Hepatocyte (in vitro differentiated cells): ENCODE measurements around the gene ATXN10. TPM values are rescaled to one million over a fixed set of nuclear protein-coding genes. Genes with fewer than 3 reads are reported as not detected.

ENCODE experiments used
- DNase-seq: peaks from one replicate; pipeline ENCODE4 v3.0.0-alpha.2; 2016; ENCODE audit warnings: low spot score
- H2AFZ ChIP-seq: fragments of 200-600 bp; sonication (generic); 2 replicates; pipeline ENCODE4 v1.6.0; 2016; ENCODE audit warnings: antibody characterized with exemption, mild to moderate bottlenecking
- H3K27ac ChIP-seq: fragments of 200-600 bp; sonication (generic); 2 replicates; pipeline ENCODE4 v1.5.1; 2016; ENCODE audit warnings: mild to moderate bottlenecking
- H3K27me3 ChIP-seq: fragments of 200-600 bp; sonication (generic); 2 replicates; pipeline ENCODE4 v1.6.1; 2016
- H3K36me3 ChIP-seq: fragments of 200-600 bp; sonication (generic); replicated peaks from 2 replicates; pipeline ENCODE4 v1.5.1; 2016; ENCODE audit warnings: low read depth; ENCODE audit not compliant: insufficient read depth
- H3K4me1 ChIP-seq: fragments of 200-600 bp; sonication (generic); 2 replicates; pipeline ENCODE4 v1.5.1; 2016; ENCODE audit warnings: mild to moderate bottlenecking, moderate library complexity; ENCODE audit not compliant: insufficient read depth
- H3K4me2 ChIP-seq: fragments of 200-600 bp; sonication (generic); 2 replicates; pipeline ENCODE4 v1.6.0; 2016
- H3K4me3 ChIP-seq: fragments of 200-600 bp; sonication (generic); 2 replicates; pipeline ENCODE4 v1.5.1; 2016; ENCODE audit warnings: mild to moderate bottlenecking
- H3K79me2 ChIP-seq: fragments of 200-600 bp; sonication (generic); 2 replicates; pipeline ENCODE4 v1.6.0; 2017; ENCODE audit warnings: mild to moderate bottlenecking
- H3K9me2 ChIP-seq: fragments of 200-600 bp; sonication (generic); replicated peaks from 2 replicates; pipeline ENCODE4 v1.6.0; 2017; ENCODE audit warnings: mild to moderate bottlenecking; ENCODE audit not compliant: insufficient read depth
- H3K9me3 ChIP-seq: fragments of 200-600 bp; sonication (generic); 2 replicates; pipeline ENCODE4 v1.5.1; 2016; ENCODE audit warnings: low read depth, mild to moderate bottlenecking
- H4K20me1 ChIP-seq: fragments of 200-600 bp; sonication (generic); 2 replicates; pipeline ENCODE4 v1.6.0; 2016; ENCODE audit warnings: mild to moderate bottlenecking; ENCODE audit not compliant: insufficient read depth, poor library complexity, severe bottlenecking
- EZH2 ChIP-seq: fragments of 200-600 bp; sonication (generic); IDR thresholded peaks from 2 replicates; pipeline ENCODE4 v1.6.1; 2016; ENCODE audit warnings: antibody characterized with exemption, mild to moderate bottlenecking, borderline replicate concordance
- EZH2phosphoT487 ChIP-seq: fragments of 200-600 bp; sonication (generic); IDR thresholded peaks from one replicate; pipeline ENCODE4 v1.6.1; 2018; ENCODE audit warnings: antibody characterized with exemption, mild to moderate bottlenecking, low read depth, moderate library complexity; ENCODE audit not compliant: unreplicated experiment, severe bottlenecking
- WGBS: methylation state at CpG from one replicate; pipeline ENCODE4 v1.1.6; 2016; ENCODE audit warnings: low lambda C conversion rate; ENCODE audit errors: missing lambda C conversion rate; 5-methylcytosine and 5-hydroxymethylcytosine counted together
- polyA plus RNA-seq: library from polyadenylated mRNA; unstranded; fragments of >200 nt; fragmentation: Nextera tagmentation; extraction: Ambion mirVana; gene quantifications from 2 replicates; pipeline ENCODE4 v1.2.1, GENCODE V29; 2016
- total RNA-seq: library from RNA; depleted of rRNA; stranded (reverse); fragments of >200 nt; gene quantifications from 2 replicates; pipeline ENCODE4 v1.2.3, GENCODE V29; 2014
- TF ChIP-seq, protein P1 (sequence below): fragments of 200-600 bp; sonication (generic); IDR thresholded peaks from 2 replicates; pipeline ENCODE4 v1.5.1; 2016; ENCODE audit warnings: antibody characterized with exemption, mild to moderate bottlenecking; ENCODE audit not compliant: poor library complexity

ATXN10 gene
- total and polyA plus RNA-seq, 2 experiments from 2014 or later, result 141 to 186 TPM

DNA sequence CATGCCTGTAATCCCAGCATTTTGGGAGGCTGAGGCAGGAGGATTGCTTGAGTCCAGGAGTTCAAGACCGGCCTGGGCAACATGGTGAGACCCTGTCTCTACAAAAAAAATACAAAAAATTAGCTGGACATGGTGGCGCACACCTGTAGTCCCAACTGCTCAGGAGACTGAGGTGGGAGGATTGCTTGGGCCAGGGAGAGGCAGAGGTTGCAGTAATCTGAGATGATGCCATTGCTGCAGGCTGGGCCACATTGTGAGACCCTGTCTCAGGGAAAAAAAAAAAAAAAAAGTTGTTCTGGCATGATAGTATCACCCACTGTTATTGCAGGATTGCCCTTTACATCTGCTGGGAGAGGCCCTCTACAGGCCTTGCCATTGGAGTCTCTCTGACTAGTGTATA is 18.4 kb downstream of the ATXN10 start:
- Histone ChIP-seq H2AFZ (no peak overlapping the region), H3K36me3 (no peaks in the 10 kb centered on the region), H3K4me2 (no peak overlapping the region), H3K79me2 (peaks cover 84% of the 10 kb centered on the region), H3K4me1 (peaks cover 30% of the 10 kb centered on the region), H3K4me3 (no peak overlapping the region), H3K9me2 (no peaks in the 10 kb centered on the region), H3K27me3 (no peaks in the 10 kb centered on the region), H3K27ac (no peak overlapping the region), H3K9me3 (no peaks in the 10 kb centered on the region), H4K20me1 (peaks cover 44% of the 10 kb centered on the region)
- WGBS, result 97% methylated on average over 2 of the region's 2 CpGs
- DNase-seq, result no peak
- no peak for TF ChIP-seq EZH2
- no peak for TF ChIP-seq EZH2phosphoT487
- TF ChIP-seq, protein P1, sequence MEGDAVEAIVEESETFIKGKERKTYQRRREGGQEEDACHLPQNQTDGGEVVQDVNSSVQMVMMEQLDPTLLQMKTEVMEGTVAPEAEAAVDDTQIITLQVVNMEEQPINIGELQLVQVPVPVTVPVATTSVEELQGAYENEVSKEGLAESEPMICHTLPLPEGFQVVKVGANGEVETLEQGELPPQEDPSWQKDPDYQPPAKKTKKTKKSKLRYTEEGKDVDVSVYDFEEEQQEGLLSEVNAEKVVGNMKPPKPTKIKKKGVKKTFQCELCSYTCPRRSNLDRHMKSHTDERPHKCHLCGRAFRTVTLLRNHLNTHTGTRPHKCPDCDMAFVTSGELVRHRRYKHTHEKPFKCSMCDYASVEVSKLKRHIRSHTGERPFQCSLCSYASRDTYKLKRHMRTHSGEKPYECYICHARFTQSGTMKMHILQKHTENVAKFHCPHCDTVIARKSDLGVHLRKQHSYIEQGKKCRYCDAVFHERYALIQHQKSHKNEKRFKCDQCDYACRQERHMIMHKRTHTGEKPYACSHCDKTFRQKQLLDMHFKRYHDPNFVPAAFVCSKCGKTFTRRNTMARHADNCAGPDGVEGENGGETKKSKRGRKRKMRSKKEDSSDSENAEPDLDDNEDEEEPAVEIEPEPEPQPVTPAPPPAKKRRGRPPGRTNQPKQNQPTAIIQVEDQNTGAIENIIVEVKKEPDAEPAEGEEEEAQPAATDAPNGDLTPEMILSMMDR, result no peak

DNA sequence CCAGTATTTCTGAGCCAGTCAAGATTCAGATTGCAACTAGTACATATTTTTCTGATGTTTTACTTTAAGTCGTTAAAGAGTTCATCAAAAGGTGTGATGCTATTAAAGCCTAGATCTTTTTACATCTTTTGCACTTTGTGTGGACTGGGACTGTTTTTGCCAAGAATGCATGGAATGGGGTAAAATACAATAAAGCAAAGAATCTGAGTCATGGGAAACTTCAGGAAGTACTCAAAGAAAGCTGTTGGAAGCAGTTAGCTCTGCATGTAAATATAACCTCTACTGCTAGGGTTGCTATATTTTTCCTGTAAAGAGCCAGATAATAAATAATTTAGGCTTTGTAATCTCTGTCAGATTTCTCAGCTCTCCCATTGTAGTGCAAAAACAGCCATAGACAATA is 20.9 kb downstream of the ATXN10 start:
- Histone ChIP-seq H3K4me2 (no peak overlapping the region), H3K4me1 (peaks cover 19% of the 10 kb centered on the region), H3K9me2 (no peaks in the 10 kb centered on the region), H2AFZ (no peak overlapping the region), H3K27me3 (no peaks in the 10 kb centered on the region), H3K27ac (no peak overlapping the region), H3K4me3 (no peak overlapping the region), H3K36me3 (no peaks in the 10 kb centered on the region), H3K9me3 (no peaks in the 10 kb centered on the region), H3K79me2 (peaks cover 70% of the 10 kb centered on the region), H4K20me1 (peaks cover 21% of the 10 kb centered on the region)
- TF ChIP-seq EZH2 (no peak), EZH2phosphoT487 (no peak)
- TF ChIP-seq, protein P1, result no peak
- WGBS, result 53% methylated on average over 1 of the region's 1 CpG
- DNase-seq, result no peak

DNA sequence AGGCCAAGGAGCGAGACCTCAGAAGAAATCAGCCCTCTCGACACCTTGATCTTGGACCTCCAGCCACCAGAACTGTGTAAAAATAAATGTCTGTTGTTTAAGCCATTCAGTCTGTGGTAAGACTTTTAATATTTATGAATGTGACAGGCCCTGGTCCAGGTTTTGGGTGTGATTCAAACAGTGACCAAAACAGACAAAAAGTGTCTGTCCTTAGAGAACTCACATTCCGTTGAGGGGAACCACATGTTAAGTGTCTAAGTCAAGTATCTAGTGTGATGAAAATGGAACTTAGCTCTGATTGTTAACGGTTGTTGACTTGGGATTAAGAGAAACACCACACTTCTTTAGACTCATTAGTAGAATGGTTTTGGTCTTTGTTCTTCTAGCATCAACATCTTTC is 22.2 kb downstream of the ATXN10 start:
- TF ChIP-seq EZH2phosphoT487, result no peak
- 89% methylated on average over 4 of the region's 4 CpGs for WGBS
- H3K4me3 ChIP-seq, result no peak overlapping the region
- H3K27ac ChIP-seq, result no peak overlapping the region
- no peaks in the 10 kb centered on the region for H3K36me3 ChIP-seq
- H3K4me1 ChIP-seq, result peaks cover 9% of the 10 kb centered on the region
- no peaks in the 10 kb centered on the region for H3K9me3 ChIP-seq
- H3K9me2 ChIP-seq, result no peaks in the 10 kb centered on the region
- H2AFZ ChIP-seq, result no peak overlapping the region
- no peak for DNase-seq
- no peaks in the 10 kb centered on the region for H3K27me3 ChIP-seq
- peaks cover 74% of the 10 kb centered on the region for H3K79me2 ChIP-seq
- no peak overlapping the region for H3K4me2 ChIP-seq
- peaks cover 21% of the 10 kb centered on the region for H4K20me1 ChIP-seq

DNA sequence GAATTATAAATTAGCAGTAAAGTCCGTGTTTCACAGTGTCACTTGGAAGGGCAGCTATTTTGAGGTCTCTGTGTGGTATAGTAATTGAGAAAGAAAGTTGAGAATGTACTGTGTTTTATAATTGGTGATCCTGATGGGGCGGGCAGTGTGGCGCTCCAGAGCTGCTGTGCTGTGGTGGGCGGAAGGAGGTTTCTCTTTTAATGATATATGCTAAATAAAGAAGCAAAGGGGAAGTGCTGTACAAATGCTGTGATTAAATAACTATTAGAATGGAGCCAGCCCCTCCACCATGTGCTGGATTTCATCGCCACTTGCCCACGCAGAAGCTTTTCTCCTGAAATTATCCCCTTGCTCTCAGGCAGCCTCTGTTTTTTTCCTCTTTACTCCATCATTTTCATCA is 24.6 kb downstream of the ATXN10 start:
- Histone ChIP-seq H3K9me3 (no peaks in the 10 kb centered on the region), H3K9me2 (no peaks in the 10 kb centered on the region), H3K4me1 (no peaks in the 10 kb centered on the region), H3K4me3 (no peak overlapping the region), H3K27ac (no peak overlapping the region), H2AFZ (no peak overlapping the region), H3K79me2 (peaks cover 72% of the 10 kb centered on the region), H3K27me3 (no peaks in the 10 kb centered on the region), H3K36me3 (no peaks in the 10 kb centered on the region), H3K4me2 (no peak overlapping the region), H4K20me1 (peaks cover 7% of the 10 kb centered on the region)
- TF ChIP-seq, protein P1, result no peak
- TF ChIP-seq EZH2phosphoT487, result no peak
- no peak for TF ChIP-seq EZH2
- DNase-seq, result no peak
- 97% methylated on average over 6 of the region's 6 CpGs for WGBS
